Neuronal stem cell (in vitro differentiated cells): ENCODE measurements around the gene POP5.

Experiments
- DNase-seq: peaks from one replicate; pipeline ENCODE4 v3.0.0-alpha.2; 2013; ENCODE audit warnings: low spot score
- H2AFZ ChIP-seq: one replicate; pipeline ENCODE4 v1.6.1; 2013; ENCODE audit warnings: mild to moderate bottlenecking, low read length, inconsistent platforms
- H2AK5ac ChIP-seq: 2 replicates; pipeline ENCODE4 v1.6.1; 2013; ENCODE audit warnings: low read depth, mild to moderate bottlenecking, inconsistent platforms, low read length, moderate library complexity, mixed read lengths
- H2BK120ac ChIP-seq: 2 replicates; pipeline ENCODE4 v1.6.1; 2013; ENCODE audit warnings: low read depth, mild to moderate bottlenecking, inconsistent platforms, low read length, moderate library complexity, mixed read lengths
- H2BK12ac ChIP-seq: one replicate; pipeline ENCODE4 v1.6.1; 2013; ENCODE audit warnings: low read length, inconsistent platforms
- H2BK15ac ChIP-seq: 2 replicates; pipeline ENCODE4 v1.6.1; 2013; ENCODE audit warnings: mild to moderate bottlenecking, low read length, inconsistent platforms, mixed read lengths
- H2BK5ac ChIP-seq: one replicate; pipeline ENCODE4 v1.6.1; 2013; ENCODE audit warnings: inconsistent platforms, mild to moderate bottlenecking, low read length, moderate library complexity
- H3K14ac ChIP-seq: one replicate; pipeline ENCODE4 v1.6.1; 2013; ENCODE audit warnings: low read length, inconsistent platforms
- H3K18ac ChIP-seq: 2 replicates; pipeline ENCODE4 v1.6.1; 2013; ENCODE audit warnings: low read length, inconsistent platforms
- H3K23ac ChIP-seq: 2 replicates; pipeline ENCODE4 v1.6.1; 2013; ENCODE audit warnings: low read depth, mild to moderate bottlenecking, mixed read lengths, low read length, inconsistent platforms; ENCODE audit not compliant: poor library complexity
- H3K27ac ChIP-seq: replicated peaks from 3 replicates; pipeline ENCODE4 v1.5.1; 2013; ENCODE audit warnings: low read length, inconsistent platforms
- H3K27me3 ChIP-seq, 3 experiments: 2 replicates each; pipeline ENCODE4 v1.6.1; 2013; ENCODE audit warnings: low read length in 3 of 3, mild to moderate bottlenecking in 2 of 3, inconsistent platforms in 1 of 3, low read depth in 1 of 3, mixed read lengths in 1 of 3, moderate library complexity in 1 of 3; ENCODE audit not compliant: control insufficient read depth in 3 of 3, insufficient read depth in 3 of 3
- H3K36me3 ChIP-seq, 2 donors: replicated peaks in 1 of 2; 2 replicates each; pipeline ENCODE4 v1.6.1; 2013; ENCODE audit warnings: low read length in 2 of 2; ENCODE audit not compliant: control insufficient read depth in 2 of 2, insufficient read depth in 2 of 2
- H3K4ac ChIP-seq: 2 replicates; pipeline ENCODE4 v1.6.1; 2013; ENCODE audit warnings: inconsistent platforms, mild to moderate bottlenecking, low read length, moderate library complexity
- H3K4me1 ChIP-seq, 2 donors: 1 replicate in 1 of 2; 2 replicates in 1 of 2; pipeline ENCODE4 v1.6.1; 2013; ENCODE audit warnings: low read length in 2 of 2, low read depth in 1 of 2; ENCODE audit not compliant: control insufficient read depth in 2 of 2, insufficient read depth in 1 of 2
- H3K4me2 ChIP-seq: one replicate; pipeline ENCODE4 v1.6.1; 2013; ENCODE audit warnings: mild to moderate bottlenecking, low read length, inconsistent platforms; ENCODE audit not compliant: insufficient read depth, poor library complexity, severe bottlenecking
- H3K4me3 ChIP-seq, 2 donors: 2 replicates each; pipeline ENCODE4 v1.5.1; 2013; ENCODE audit warnings: low read length in 2 of 2, mild to moderate bottlenecking in 2 of 2, inconsistent platforms in 1 of 2, moderate library complexity in 1 of 2
- H3K79me1 ChIP-seq: one replicate; pipeline ENCODE4 v1.6.1; 2013; ENCODE audit warnings: low read depth, mild to moderate bottlenecking, inconsistent platforms, low read length, moderate library complexity
- H3K9ac ChIP-seq: one replicate; pipeline ENCODE4 v1.6.1; 2013; ENCODE audit warnings: mild to moderate bottlenecking, low read depth, low read length, inconsistent platforms; ENCODE audit not compliant: poor library complexity
- H3K9me3 ChIP-seq, 2 donors: replicated peaks in 1 of 2; 2 replicates each; pipeline versions ENCODE3 to v1.6.1; 2013; ENCODE audit warnings: low read length in 2 of 2, mild to moderate bottlenecking in 2 of 2, inconsistent platforms in 1 of 2, low read depth in 1 of 2, mixed read lengths in 1 of 2, moderate library complexity in 1 of 2; ENCODE audit not compliant: control insufficient read depth in 2 of 2, insufficient read depth in 1 of 2
- H4K8ac ChIP-seq: one replicate; pipeline ENCODE4 v1.6.1; 2013; ENCODE audit warnings: low read depth, mild to moderate bottlenecking, inconsistent platforms, low read length, moderate library complexity
- H4K91ac ChIP-seq: one replicate; pipeline ENCODE4 v1.6.1; 2013; ENCODE audit warnings: low read length, low read depth, mild to moderate bottlenecking, inconsistent platforms; ENCODE audit not compliant: poor library complexity
- WGBS, 2 donors: extraction: QIAGEN DNeasy Blood & Tissue Kit; methylation state at CpG; one replicate each; pipeline ENCODE4 v1.1.7; 2013; ENCODE audit warnings: missing lambda C conversion rate in 2 of 2, mixed read lengths in 1 of 2; ENCODE audit not compliant: insufficient read length in 2 of 2, insufficient replicate concordance in 1 of 2; ENCODE audit errors: extremely low coverage in 2 of 2; 5-methylcytosine and 5-hydroxymethylcytosine counted together

Gene POP5

GRCh38 chr12:120538281-120539156 lies 42.7 kb downstream of the POP5 start:
- Histone ChIP-seq H3K27me3 (no peaks in the 10 kb centered on the region), H3K9ac (no peak overlapping the region), H2BK15ac (no peak overlapping the region), H3K4me1 (peaks cover 6 to 19% of the 10 kb centered on the region in 2 donors), H2AK5ac (no peak overlapping the region), H3K9me3 (no peaks in the 10 kb centered on the region), H3K4me2 (no peak overlapping the region), H3K18ac (no peak overlapping the region), H3K4ac (no peak overlapping the region), H2AFZ (no peak overlapping the region), H2BK12ac (no peak overlapping the region), H3K27ac (no peak overlapping the region), H2BK5ac (no peak overlapping the region), H2BK120ac (no peak overlapping the region), H3K23ac (no peak overlapping the region), H4K91ac (no peak overlapping the region), H3K36me3 (peaks cover 3 to 70% of the 10 kb centered on the region in 2 donors), H3K79me1 (peaks cover 11% of the 10 kb centered on the region), H3K14ac (no peak overlapping the region), H4K8ac (no peak overlapping the region), H3K4me3 (no peak overlapping the region)
- DNase-seq: no peak
- no CpG with 5 or more reads among the region's 6 CpGs for WGBS, 2 donors

GRCh38 chr12:120537856-120538220 lies 43.4 kb downstream of the POP5 start:
- H2BK120ac ChIP-seq: no peak overlapping the region
- peaks cover 3 to 64% of the 10 kb centered on the region in 2 donors for H3K36me3 ChIP-seq
- WGBS, 2 donors: no CpG with 5 or more reads among the region's 4 CpGs
- DNase-seq: no peak
- H2BK15ac ChIP-seq: no peak overlapping the region
- no peaks in the 10 kb centered on the region for H3K27me3 ChIP-seq
- no peak overlapping the region for H2BK5ac ChIP-seq
- H4K8ac ChIP-seq: no peak overlapping the region
- H4K91ac ChIP-seq: no peak overlapping the region
- H3K4me1 ChIP-seq: peaks cover 6 to 19% of the 10 kb centered on the region in 2 donors
- no peak overlapping the region for H3K14ac ChIP-seq
- peaks cover 11% of the 10 kb centered on the region for H3K79me1 ChIP-seq
- no peak overlapping the region for H3K9ac ChIP-seq
- H2AK5ac ChIP-seq: no peak overlapping the region
- H2BK12ac ChIP-seq: no peak overlapping the region
- H3K4me3 ChIP-seq: no peak overlapping the region
- no peak overlapping the region for H3K18ac ChIP-seq
- no peak overlapping the region for H3K23ac ChIP-seq
- no peak overlapping the region for H3K4me2 ChIP-seq
- H3K9me3 ChIP-seq: no peaks in the 10 kb centered on the region
- no peak overlapping the region for H3K4ac ChIP-seq
- H3K27ac ChIP-seq: no peak overlapping the region
- H2AFZ ChIP-seq: no peak overlapping the region

- no peak overlapping the region for H2BK15ac ChIP-seq
- no peaks in the 10 kb centered on the region for H3K9me3 ChIP-seq
- H3K4me3 ChIP-seq: peak overlapping the region in 1 of 2 donors; percentile 86
- no peak overlapping the region for H3K23ac ChIP-seq
- H3K14ac ChIP-seq: no peak overlapping the region
- H3K4ac ChIP-seq: no peak overlapping the region
- no peak overlapping the region for H3K9ac ChIP-seq
- H2BK12ac ChIP-seq: no peak overlapping the region
- WGBS, 2 donors: no CpG with 5 or more reads among the region's 13 CpGs
- DNase-seq: no peak
- H2AK5ac ChIP-seq: no peak overlapping the region
- no peak overlapping the region for H3K18ac ChIP-seq
- H4K8ac ChIP-seq: no peak overlapping the region
- H4K91ac ChIP-seq: no peak overlapping the region
- H3K27me3 ChIP-seq: no peaks in the 10 kb centered on the region
- H2AFZ ChIP-seq: no peak overlapping the region
- H3K79me1 ChIP-seq: peaks cover 8% of the 10 kb centered on the region
- H3K4me2 ChIP-seq: no peak overlapping the region
- no peak overlapping the region for H2BK120ac ChIP-seq
- peaks cover 6 to 19% of the 10 kb centered on the region in 2 donors for H3K4me1 ChIP-seq
- H3K36me3 ChIP-seq: peaks cover 2 to 54% of the 10 kb centered on the region in 2 donors
- no peak overlapping the region for H2BK5ac ChIP-seq
- no peak overlapping the region for H3K27ac ChIP-seq
Observed at GRCh38 chr12:120536064-120536791, 45.0 kb downstream of the POP5 start.
